Keratinocyte (primary cell): ENCODE data around the gene SPRR2E. TPM values are rescaled to one million over a fixed set of nuclear protein-coding genes. Genes with fewer than 3 reads are reported as not detected.

Source experiments
- DNase-seq: peaks from one replicate; pipeline ENCODE4 v3.0.0-alpha.2; 2011; ENCODE audit warnings: low read depth, missing footprints, low spot score
- FAIRE-seq: peaks from 2 replicates; lab custom pipeline; 2011; peaks lifted over from hg19 to GRCh38; lab: Jason Lieb, UNC
- H2AFZ ChIP-seq: 2 replicates; pipeline ENCODE4 v1.6.0; 2012; ENCODE audit warnings: low read length, control low read depth, inconsistent platforms; ENCODE audit not compliant: control insufficient read depth
- H3K27ac ChIP-seq: 2 replicates; pipeline ENCODE4 v1.5.1; 2011; ENCODE audit warnings: low read length; ENCODE audit not compliant: control insufficient read depth, insufficient read depth
- H3K27me3 ChIP-seq: 3 replicates; pipeline ENCODE4 v1.6.0; 2011; ENCODE audit warnings: low read length; ENCODE audit not compliant: control insufficient read depth, insufficient read depth; ENCODE audit errors: extremely low read depth
- H3K36me3 ChIP-seq, 2 experiments: 2 replicates in 1 of 2; 3 replicates in 1 of 2; pipeline ENCODE4 v1.5.1; 2011; ENCODE audit warnings: low read length in 2 of 2, mild to moderate bottlenecking in 1 of 2; ENCODE audit not compliant: control insufficient read depth in 2 of 2, insufficient read depth in 2 of 2; ENCODE audit errors: extremely low read depth in 1 of 2
- H3K4me1 ChIP-seq: 3 replicates; pipeline ENCODE4 v1.5.1; 2011; ENCODE audit warnings: low read length; ENCODE audit not compliant: control insufficient read depth, insufficient read depth; ENCODE audit errors: extremely low read depth
- H3K4me2 ChIP-seq: 3 replicates; pipeline ENCODE4 v1.6.0; 2011; ENCODE audit warnings: low read depth, low read length; ENCODE audit not compliant: control insufficient read depth, insufficient read depth; ENCODE audit errors: extremely low read depth
- H3K4me3 ChIP-seq, 3 experiments: fragments of 200-600 bp in 1 of 3; sonication (generic) in 1 of 3; 2 replicates in 2 of 3; 3 replicates in 1 of 3; pipeline ENCODE4 v1.5.1; 2011 to 2016; ENCODE audit warnings: low read length in 3 of 3, mild to moderate bottlenecking in 3 of 3, control low read depth in 2 of 3, inconsistent platforms in 1 of 3, low read depth in 1 of 3, mixed read lengths in 1 of 3, mixed run types in 1 of 3, moderate library complexity in 1 of 3; ENCODE audit not compliant: control insufficient read depth in 2 of 3, insufficient read depth in 2 of 3; ENCODE audit errors: extremely low read depth in 1 of 3
- H3K79me2 ChIP-seq: 2 replicates; pipeline ENCODE4 v1.6.0; 2012; ENCODE audit warnings: low read length; ENCODE audit not compliant: control insufficient read depth, insufficient read depth
- H3K9ac ChIP-seq: 3 replicates; pipeline ENCODE4 v1.6.0; 2011; ENCODE audit warnings: low read length; ENCODE audit not compliant: control insufficient read depth, insufficient read depth; ENCODE audit errors: extremely low read depth
- H3K9me1 ChIP-seq: 3 replicates; pipeline ENCODE4 v1.6.0; 2011; ENCODE audit warnings: low read length; ENCODE audit not compliant: control insufficient read depth, insufficient read depth; ENCODE audit errors: extremely low read depth
- H3K9me3 ChIP-seq: 2 replicates; pipeline ENCODE4 v1.5.1; 2012; ENCODE audit warnings: low read depth, low read length; ENCODE audit not compliant: control insufficient read depth
- H4K20me1 ChIP-seq: 3 replicates; pipeline ENCODE4 v1.6.0; 2011; ENCODE audit warnings: low read length; ENCODE audit not compliant: control insufficient read depth, insufficient read depth; ENCODE audit errors: extremely low read depth
- CTCF ChIP-seq, 3 experiments: IDR thresholded peaks in 1 of 3; conservative IDR thresholded peaks in 1 of 3; optimal IDR thresholded peaks in 1 of 3; 2 replicates in 2 of 3; 3 replicates in 1 of 3; pipeline versions ENCODE3 to v1.5.1; 2011; ENCODE audit warnings: low read length in 3 of 3, mild to moderate bottlenecking in 3 of 3, moderate library complexity in 2 of 3, control low read depth in 1 of 3, inconsistent platforms in 1 of 3; ENCODE audit not compliant: insufficient read depth in 2 of 3; ENCODE audit errors: extremely low read depth in 1 of 3
- EZH2 ChIP-seq: IDR thresholded peaks from one replicate; pipeline ENCODE4 v1.6.1; 2012; ENCODE audit warnings: inconsistent platforms, mild to moderate bottlenecking, low read length, moderate library complexity
- dilution Hi-C: fragments of 300-500 bp; cut with MboI; formaldehyde crosslinking; loops from one replicate; pipeline ENCODE4 v1.7.0; 2020; ENCODE audit warnings: low sequenced_read_pairs; ENCODE audit not compliant: extremely low pct_ligation_motif_present
- polyA minus RNA-seq, 3 experiments: library from RNA; depleted of rRNA, polyadenylated mRNA; stranded (reverse); fragments of >200 nt; gene quantifications; 1 replicate in 1 of 3; 2 replicates in 1 of 3; 3 replicates in 1 of 3; pipeline ENCODE4 v1.2.3, GENCODE V29; 2011
- polyA plus RNA-seq, 5 experiments: library from polyadenylated mRNA; depleted of rRNA in 3 of 5; stranded (reverse) in 3 of 5; stranded (forward) in 1 of 5; unstranded in 1 of 5; fragments of >200 nt; gene quantifications; 1 replicate in 1 of 5; 2 replicates in 3 of 5; 3 replicates in 1 of 5; pipeline versions ENCODE4 v1.2.1 to v1.2.3, GENCODE V29; 2011 to 2012; ENCODE audit warnings: missing spikeins in 2 of 5, low read depth in 1 of 5, low replicate concordance in 1 of 5

Gene SPRR2E
- polyA plus RNA-seq, result 6.7 to 16.2 TPM (median 10.5 TPM) in 3 replicates
- polyA plus RNA-seq (2011; ENCODE audit: low read depth), result 220 TPM
- polyA plus RNA-seq (2011; cell fraction: cytosol; rRNA removed), result 15.8 and 57.1 TPM in 2 replicates
- 12.0 and 23.4 TPM in 2 replicates for polyA plus RNA-seq (2011; cell fraction: nucleus; rRNA removed)
- polyA plus RNA-seq (2012; ENCODE audit: low replicate concordance), result 28.1 and 2,548 TPM in 2 replicates
- polyA minus RNA-seq, result 3.4 to 9.1 TPM (median 5.1 TPM) in 3 replicates
- 3.6 TPM for polyA minus RNA-seq (2011; cell fraction: cytosol; rRNA and poly(A)+ RNA removed)
- polyA minus RNA-seq (2011; cell fraction: nucleus; rRNA and poly(A)+ RNA removed), result 4.3 and 11.0 TPM in 2 replicates

- no peaks in the 10 kb centered on the region for H3K27me3 ChIP-seq
- H4K20me1 ChIP-seq, result no peaks in the 10 kb centered on the region
- dilution Hi-C loops, result no loop called here
- no peak within 1 kb of the TSS for H3K4me2 ChIP-seq
- H2AFZ ChIP-seq, result no peak within 1 kb of the TSS
- H3K27ac ChIP-seq, result no peak within 1 kb of the TSS
- no peaks in the 10 kb centered on the region for H3K9me3 ChIP-seq
- H3K4me1 ChIP-seq, result peaks cover 19% of the 10 kb centered on the region
- no peak within 1 kb of the TSS for H3K9ac ChIP-seq
- FAIRE-seq (peak; percentile 20), DNase-seq (no peak)
- H3K36me3 ChIP-seq, result no peaks in the 10 kb centered on the region
- H3K79me2 ChIP-seq, result no peaks in the 10 kb centered on the region
- no peak for TF ChIP-seq EZH2
- TF ChIP-seq CTCF (optimal IDR thresholded peaks at IDR 0.05 in 1 of 3, IDR thresholded peaks at IDR 0.05 in 1 of 3, conservative IDR thresholded peaks at IDR 0.05 in 1 of 3; ENCODE audit: extremely low read depth in 1 of 3, insufficient read depth in 2 of 3, low read length in 3 of 3), result no peak
- H3K9me1 ChIP-seq, result no peaks in the 10 kb centered on the region
- no peak within 1 kb of the TSS for H3K4me3 ChIP-seq
These were observed at the start of gene SPRR2E for GRCh38 chr1:153094426-153094825. SPRR2E (minus strand) TSS chr1:153094526; CDS start chr1:153093751, 775 bp downstream.

- Histone ChIP-seq H3K27ac (no peak overlapping the region), H3K79me2 (no peaks in the 10 kb centered on the region), H3K9me3 (no peaks in the 10 kb centered on the region), H3K4me2 (no peak overlapping the region), H3K9me1 (no peaks in the 10 kb centered on the region), H3K4me3 (no peak overlapping the region), H3K9ac (no peak overlapping the region), H4K20me1 (no peaks in the 10 kb centered on the region), H3K27me3 (no peaks in the 10 kb centered on the region), H3K4me1 (no peaks in the 10 kb centered on the region), H2AFZ (no peak overlapping the region), H3K36me3 (no peaks in the 10 kb centered on the region)
- FAIRE-seq (no peak), DNase-seq (no peak)
- TF ChIP-seq EZH2 (no peak), CTCF (optimal IDR thresholded peaks at IDR 0.05 in 1 of 3, IDR thresholded peaks at IDR 0.05 in 1 of 3, conservative IDR thresholded peaks at IDR 0.05 in 1 of 3; ENCODE audit: extremely low read depth in 1 of 3, insufficient read depth in 2 of 3, low read length in 3 of 3) (no peak)
- dilution Hi-C loops, result no loop called here
These were observed 47.1 kb upstream of the SPRR2E start for GRCh38 chr1:153141377-153141776.
